Mesothelial cell of epicardium (in vitro differentiated cells): ENCODE measurements around the gene SCYGR8. TPM values are rescaled to one million over a fixed set of nuclear protein-coding genes. Genes with fewer than 3 reads are reported as not detected.
A peak's percentile ranks its signal among the peaks of the same experiment; 100 is the strongest.
"Not testable (repeated sequence)": the region's sequence is repeated elsewhere in the genome, so short reads cannot be mapped to it uniquely, and the experiment has no call there.

Experiments used
- DNase-seq, 2 experiments: peaks; one replicate each; pipeline ENCODE4 v3.0.0; 2021; ENCODE audit warnings: low spot score in 2 of 2; ENCODE audit not compliant: unreplicated experiment in 2 of 2
- H3K27ac Mint-ChIP-seq: 2 replicates; pipeline ENCODE4 v1.8.0; 2021; ENCODE audit warnings: mixed read lengths
- H3K27me3 Mint-ChIP-seq: 2 replicates; pipeline ENCODE4 v1.8.0; 2021; ENCODE audit warnings: low read depth, mixed read lengths
- H3K36me3 Mint-ChIP-seq: 2 replicates; pipeline ENCODE4 v1.8.0; 2021; ENCODE audit warnings: mixed read lengths
- H3K4me1 Mint-ChIP-seq: 2 replicates; pipeline ENCODE4 v1.8.0; 2021; ENCODE audit warnings: mixed read lengths
- H3K4me3 Mint-ChIP-seq: 2 replicates; pipeline ENCODE4 v1.8.0; 2021; ENCODE audit warnings: mild to moderate bottlenecking, moderate library complexity, mixed read lengths
- H3K9me3 Mint-ChIP-seq: 2 replicates; pipeline ENCODE4 v1.8.0; 2021; ENCODE audit warnings: mixed read lengths
- CTCF ChIP-seq: fragments of 200-600 bp; sonication (generic); IDR thresholded peaks from one replicate; pipeline ENCODE4 v1.5.0; 2021; ENCODE audit warnings: antibody characterized with exemption; ENCODE audit not compliant: unreplicated experiment
- total RNA-seq: library from RNA; stranded (reverse); gene quantifications from 3 replicates; pipeline ENCODE4 v1.2.1, GENCODE V29; 2021

SCYGR8 gene
- total RNA-seq, 1 donor from 2014 or later: not detected

- Mint-ChIP-seq H3K27ac (no peak within 1 kb of the TSS), H3K36me3 (no peaks in the 10 kb centered on the region), H3K9me3 (peaks cover 2% of the 10 kb centered on the region), H3K4me3 (no peak within 1 kb of the TSS), H3K27me3 (no peaks in the 10 kb centered on the region), H3K4me1 (peaks cover under 1% of the 10 kb centered on the region)
- no peak for DNase-seq
- no peak for TF ChIP-seq CTCF
Observed at GRCh38 chr2:227728035-227728434, 17.7 kb upstream of the SCYGR8 start, which contains the start of gene SCYGR7. Gene SCYGR7, plus strand, starts transcription at chr2:227728335. Its CDS starts 0 bp downstream, at chr2:227728335.

GRCh38 chr2:227739351-227739750 lies 6.3 kb upstream of the SCYGR8 start:
- Mint-ChIP-seq H3K4me3 (no peak overlapping the region), H3K4me1 (peaks cover 6% of the 10 kb centered on the region), H3K36me3 (no peaks in the 10 kb centered on the region), H3K27me3 (no peaks in the 10 kb centered on the region), H3K9me3 (peaks cover 6% of the 10 kb centered on the region), H3K27ac (no peak overlapping the region)
- no peak for TF ChIP-seq CTCF
- no peak for DNase-seq

- H3K27ac Mint-ChIP-seq, H3K4me3 Mint-ChIP-seq, DNase-seq, H3K27me3 Mint-ChIP-seq, H3K4me1 Mint-ChIP-seq, H3K36me3 Mint-ChIP-seq, H3K9me3 Mint-ChIP-seq: not testable (repeated sequence)
Observed at GRCh38 chr2:227740705-227741104, 5.0 kb upstream of the SCYGR8 start.

- no peaks in the 10 kb centered on the region for H3K36me3 Mint-ChIP-seq
- no peaks in the 10 kb centered on the region for H3K27me3 Mint-ChIP-seq
- no peak for DNase-seq
- no peak overlapping the region for H3K27ac Mint-ChIP-seq
- no peak overlapping the region for H3K4me3 Mint-ChIP-seq
- H3K4me1 Mint-ChIP-seq: no peaks in the 10 kb centered on the region
- H3K9me3 Mint-ChIP-seq: no peaks in the 10 kb centered on the region
- peak; percentile 34 for TF ChIP-seq CTCF
Observed at GRCh38 chr2:227748079-227748478, 2.4 kb downstream of the SCYGR8 start.

GRCh38 chr2:227756261-227756660 lies 10.6 kb downstream of the SCYGR8 start:
- not testable (repeated sequence) for H3K36me3 Mint-ChIP-seq

GRCh38 chr2:227759411-227760118 lies 13.9 kb downstream of the SCYGR8 start:
- Mint-ChIP-seq H3K9me3 (peaks cover 3% of the 10 kb centered on the region), H3K27me3 (no peaks in the 10 kb centered on the region), H3K4me3 (no peak overlapping the region), H3K36me3 (no peaks in the 10 kb centered on the region), H3K4me1 (peaks cover 14% of the 10 kb centered on the region), H3K27ac (peak overlapping the region; percentile 2)
- DNase-seq: no peak
- no peak for TF ChIP-seq CTCF

More at GRCh38 chr2:227756261-227756660, 10.6 kb downstream of the SCYGR8 start:
- not testable (repeated sequence) for H3K4me1 Mint-ChIP-seq, DNase-seq, H3K9me3 Mint-ChIP-seq, H3K27ac Mint-ChIP-seq, H3K27me3 Mint-ChIP-seq, H3K4me3 Mint-ChIP-seq
